Thyroid gland (tissue), 4 donors: ENCODE results near the gene RASGRF2.
"Not testable (repeated sequence)": the region's sequence is repeated elsewhere in the genome, so short reads cannot be mapped to it uniquely, and the experiment has no call there.

Source experiments
- CTCF ChIP-seq, 6 experiments: fragments of 200-600 bp in 3 of 6; fragments of 450-650 bp in 3 of 6; sonication (generic) in 3 of 6; IDR thresholded peaks; one replicate each; pipeline ENCODE4 v1.5.1; 2016 to 2019; ENCODE audit warnings: antibody characterized with exemption in 6 of 6, mild to moderate bottlenecking in 2 of 6, inconsistent platforms in 1 of 6, moderate library complexity in 1 of 6
- POLR2A ChIP-seq, 2 donors: fragments of 450-650 bp; IDR thresholded peaks; one replicate each; pipeline ENCODE4 v1.6.1; 2017; ENCODE audit warnings: antibody characterized with exemption in 2 of 2, mild to moderate bottlenecking in 2 of 2, moderate library complexity in 1 of 2

DNA sequence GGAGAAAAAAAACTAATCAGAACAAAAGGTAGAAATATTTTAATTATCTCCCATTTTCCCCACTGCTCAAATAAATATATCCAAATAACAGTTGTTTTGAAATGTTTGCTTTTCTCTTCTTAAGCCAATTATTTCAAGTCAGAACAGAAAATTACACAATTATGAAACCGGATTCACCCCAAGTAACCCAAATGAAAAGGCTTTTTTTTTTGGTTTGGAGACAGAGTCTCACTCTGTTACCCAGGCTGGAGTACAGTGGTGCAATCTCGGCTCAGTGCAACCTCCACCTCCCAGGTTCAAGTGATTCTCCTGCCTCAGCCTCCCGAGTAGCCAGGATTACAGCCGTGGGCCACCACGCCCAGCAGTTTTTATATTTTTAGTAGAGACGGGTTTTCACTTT lies 164.5 kb downstream of the RASGRF2 start:
- not testable (repeated sequence) for TF ChIP-seq POLR2A, CTCF (IDR thresholded peaks at IDR 0.05)
